Activated CD4-positive, CD25-positive, alpha-beta regulatory T cell (primary cell): ENCODE results near the gene NUDT22.

Experiments
- DNase-seq, 4 experiments: peaks; one replicate each; lab custom pipeline; 2025; lab: John Stamatoyannopoulos, UW

Gene NUDT22

DNA sequence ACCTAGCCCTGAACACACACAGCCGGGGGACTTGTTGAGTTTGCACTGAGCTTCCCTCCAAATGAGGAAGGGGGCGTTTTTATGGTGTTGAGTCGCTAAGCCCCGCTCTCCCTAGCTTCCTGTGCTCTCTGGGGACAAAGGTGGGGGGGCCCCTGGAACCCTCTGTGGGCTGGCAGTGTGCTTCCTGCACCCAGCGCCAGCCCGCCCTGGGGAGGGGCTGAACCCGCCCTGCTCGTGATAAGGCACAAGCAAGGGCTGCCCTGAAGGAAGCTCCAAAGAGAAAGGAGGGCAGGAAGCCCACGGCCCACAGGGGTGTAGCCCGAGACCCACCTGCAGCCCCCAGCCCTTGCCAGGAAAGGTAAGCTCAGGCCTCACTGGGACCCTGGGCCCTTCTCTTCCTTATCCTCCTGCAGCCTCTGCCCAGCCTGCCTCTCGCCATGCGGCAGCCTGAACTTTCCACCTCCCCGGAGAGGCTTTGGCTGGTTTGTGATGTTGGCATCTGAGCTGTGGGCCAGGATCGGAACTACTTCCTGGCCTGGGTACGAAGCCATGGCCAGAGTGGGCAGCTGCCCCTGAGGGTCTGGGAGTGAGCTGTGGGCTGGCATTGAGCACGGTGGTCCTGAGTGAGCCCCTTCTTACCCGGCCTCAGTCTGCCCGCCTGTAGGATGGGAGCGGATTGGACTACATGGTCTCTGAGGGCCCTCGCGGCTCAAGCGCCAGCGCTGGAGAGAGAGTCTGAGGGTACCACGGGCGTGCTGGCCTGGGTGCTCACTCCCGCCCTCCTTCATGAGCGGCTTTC is 19.4 kb upstream of the NUDT22 start, which contains the start of gene FERMT3:
FERMT3 (plus strand) TSS at position 265 of the 799 bp plus-strand sequence. CDS start 644 bp downstream, outside the sequence.
- DNase-seq = peak in 3 of 4 experiments; percentile 43 to 63 (median 48)

DNA sequence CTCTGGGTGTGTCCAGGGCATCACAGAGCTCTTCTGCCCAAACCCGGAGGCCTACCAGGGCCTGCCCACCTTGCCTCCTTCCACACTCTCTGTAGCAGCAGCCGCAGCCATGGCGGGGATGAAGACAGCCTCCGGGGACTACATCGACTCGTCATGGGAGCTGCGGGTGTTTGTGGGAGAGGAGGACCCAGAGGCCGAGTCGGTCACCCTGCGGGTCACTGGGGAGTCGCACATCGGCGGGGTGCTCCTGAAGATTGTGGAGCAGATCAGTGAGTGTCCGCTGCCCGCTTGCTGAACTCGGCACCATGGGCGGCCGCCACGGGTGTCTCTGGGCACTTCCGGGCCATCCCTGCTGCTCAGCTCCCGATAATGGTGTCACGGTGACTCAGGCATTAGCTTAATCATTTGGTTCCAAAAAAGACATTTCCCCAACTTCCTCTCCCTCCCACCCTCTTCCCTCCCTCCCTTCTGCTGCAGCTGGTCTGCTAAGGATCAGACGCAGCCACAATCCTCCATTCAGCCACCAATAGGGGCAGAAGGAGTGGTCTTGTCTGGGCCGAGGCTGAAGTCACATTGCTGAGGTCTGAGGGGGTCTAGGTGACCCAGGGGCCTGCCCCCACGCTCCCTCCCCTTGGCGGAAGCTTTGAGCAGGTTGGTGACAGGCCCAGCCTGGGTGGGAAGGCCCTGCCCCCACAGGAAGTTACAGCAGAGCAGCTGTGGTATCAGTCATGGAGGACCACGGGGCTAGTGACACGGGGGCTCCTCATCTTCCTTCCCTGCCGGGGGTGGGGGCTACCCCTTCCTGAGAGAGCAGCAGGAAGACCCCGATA is 18.6 kb upstream of the NUDT22 start:
- peak; percentile 59 to 70 (median 62) for DNase-seq

DNA sequence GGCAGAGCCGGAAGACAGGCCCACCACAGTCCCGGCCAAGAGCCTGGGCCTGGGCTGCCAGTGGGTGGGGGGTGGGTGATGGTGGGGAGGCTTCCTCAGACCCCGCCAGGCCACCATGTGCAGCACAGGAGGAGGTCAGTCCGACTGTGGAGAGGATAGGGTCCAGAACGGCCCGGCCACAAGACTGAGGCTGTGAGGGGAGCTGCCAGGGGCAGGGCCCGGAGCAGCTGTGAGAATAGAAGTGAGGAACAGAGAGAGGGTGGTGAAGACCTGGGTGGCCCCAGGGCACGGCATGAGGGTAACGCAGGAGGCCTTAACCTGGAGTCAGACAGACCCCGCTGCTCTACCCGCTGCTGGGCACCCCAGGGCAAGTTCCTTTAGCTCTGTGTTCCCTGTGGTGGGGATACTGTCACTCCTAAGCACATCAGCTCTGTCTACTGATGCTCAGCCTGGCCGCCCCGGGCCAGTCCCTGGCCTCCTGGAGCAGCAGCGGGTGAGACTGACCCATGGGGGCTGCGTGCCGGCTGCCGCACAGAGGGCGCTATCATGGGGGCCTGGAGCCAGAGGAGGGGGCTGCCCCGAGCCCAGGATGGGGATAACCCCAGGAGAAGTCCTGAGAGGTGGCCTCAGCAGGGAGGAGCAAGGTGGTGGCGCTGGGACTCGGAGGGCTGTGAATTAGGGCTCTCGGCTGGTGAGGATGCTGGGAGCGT is 17.8 kb upstream of the NUDT22 start:
- no peak for DNase-seq

DNA sequence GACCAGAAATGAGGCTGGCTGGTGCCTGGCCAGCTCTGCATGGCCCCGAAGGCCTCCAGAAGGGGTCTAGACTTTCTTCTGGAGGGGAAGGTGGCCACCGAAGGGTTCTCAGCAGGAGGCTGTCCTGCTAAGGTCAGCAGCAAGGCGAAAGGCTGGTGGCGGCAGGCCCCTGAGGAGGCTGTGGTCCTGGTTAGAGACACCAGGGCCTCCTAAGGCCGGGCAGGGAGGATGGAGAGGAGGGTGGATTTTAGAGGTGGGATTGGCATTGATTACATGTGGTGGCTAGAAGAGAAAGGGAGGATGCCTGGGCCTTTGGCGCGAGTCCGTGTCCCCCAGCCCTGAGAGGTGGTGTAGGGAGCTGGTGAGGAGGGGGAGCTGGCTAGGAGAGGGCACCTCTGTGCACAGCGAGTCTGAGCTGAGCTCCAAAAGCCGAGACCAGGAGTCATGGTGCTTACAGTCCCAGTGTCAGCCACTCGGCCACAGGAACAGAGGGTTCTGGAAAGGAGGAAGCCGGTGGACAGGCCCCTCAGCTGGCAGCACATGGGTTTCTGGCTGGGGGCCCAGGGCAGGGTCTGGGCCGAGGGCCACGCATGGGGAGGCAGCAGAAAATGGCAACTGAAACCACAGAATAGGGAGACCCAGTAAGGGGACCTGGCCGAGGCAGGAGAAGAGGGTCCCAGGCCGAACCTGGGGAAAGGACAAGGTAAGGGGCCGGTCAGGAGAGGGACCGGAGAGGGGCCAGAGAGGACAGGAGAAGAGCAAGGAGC is 17.1 kb upstream of the NUDT22 start:
- DNase-seq = no peak

DNA sequence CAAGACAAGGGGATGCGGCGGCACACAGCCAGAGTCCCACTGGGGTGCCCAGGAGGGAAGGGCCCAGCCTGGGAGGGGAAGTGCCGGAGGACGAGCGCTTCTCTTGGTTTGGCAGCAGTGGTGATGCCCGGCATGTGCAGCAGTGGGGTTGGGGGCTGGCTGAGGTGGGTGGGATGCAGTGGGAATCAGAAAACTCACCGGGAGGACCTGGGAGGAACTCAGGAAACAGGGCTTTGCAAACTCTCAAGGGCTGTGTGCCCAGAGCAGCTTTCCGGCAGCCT is 16.6 kb upstream of the NUDT22 start:
- no peak for DNase-seq

DNA sequence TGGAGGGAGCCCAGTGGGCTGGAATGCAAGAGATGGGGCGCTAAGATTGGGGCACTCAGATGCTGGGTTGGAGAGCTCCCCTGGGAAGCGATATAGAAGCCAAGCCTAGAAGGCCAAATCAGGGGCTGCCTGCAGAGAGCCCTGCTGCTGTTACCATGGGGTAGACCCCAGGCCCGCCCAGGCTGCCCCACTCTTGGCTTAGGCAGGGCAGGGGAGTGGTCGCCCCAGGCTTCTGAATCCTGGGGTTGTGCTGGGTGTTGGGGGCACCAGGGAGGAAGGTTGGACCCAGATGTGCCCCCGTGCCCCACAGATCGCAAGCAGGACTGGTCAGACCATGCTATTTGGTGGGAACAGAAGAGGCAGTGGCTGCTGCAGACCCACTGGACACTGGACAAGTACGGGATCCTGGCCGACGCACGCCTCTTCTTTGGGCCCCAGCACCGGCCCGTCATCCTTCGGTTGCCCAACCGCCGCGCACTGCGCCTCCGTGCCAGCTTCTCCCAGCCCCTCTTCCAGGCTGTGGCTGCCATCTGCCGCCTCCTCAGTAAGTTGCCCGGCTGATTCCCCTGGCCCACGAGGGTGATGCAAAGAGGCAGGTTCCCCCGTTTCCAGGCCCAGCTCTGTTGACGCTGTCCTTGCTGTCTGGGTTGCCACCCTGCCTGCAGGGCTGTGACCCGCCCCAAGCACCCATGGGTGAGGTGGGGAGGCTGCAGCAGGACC is 15.6 kb upstream of the NUDT22 start:
- DNase-seq = no peak

DNA sequence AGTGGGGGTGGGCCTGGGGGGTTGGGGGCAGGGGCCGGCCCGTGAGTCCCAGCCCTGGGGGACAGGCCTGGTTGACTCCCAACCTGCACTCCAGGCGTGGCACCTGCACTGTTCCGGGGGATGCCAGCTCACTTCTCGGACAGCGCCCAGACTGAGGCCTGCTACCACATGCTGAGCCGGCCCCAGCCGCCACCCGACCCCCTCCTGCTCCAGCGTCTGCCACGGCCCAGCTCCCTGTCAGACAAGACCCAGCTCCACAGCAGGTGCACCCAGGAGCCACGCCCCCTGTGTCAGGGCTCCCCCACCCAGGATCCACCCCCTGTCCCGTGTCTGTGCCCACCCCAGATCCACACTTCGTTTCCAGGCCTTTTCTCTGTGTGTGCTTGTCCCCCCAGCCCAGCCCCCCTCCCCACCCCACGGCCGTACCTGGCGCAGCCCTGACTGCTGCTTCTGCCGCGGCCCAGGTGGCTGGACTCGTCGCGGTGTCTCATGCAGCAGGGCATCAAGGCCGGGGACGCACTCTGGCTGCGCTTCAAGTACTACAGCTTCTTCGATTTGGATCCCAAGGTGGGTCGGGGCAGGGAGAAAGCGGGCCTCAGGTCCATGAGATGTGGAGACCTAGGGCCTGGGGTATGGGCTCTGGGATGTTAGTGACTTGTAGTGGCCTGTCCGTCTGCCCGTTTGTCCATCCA is 14.7 kb upstream of the NUDT22 start:
- no peak for DNase-seq

DNA sequence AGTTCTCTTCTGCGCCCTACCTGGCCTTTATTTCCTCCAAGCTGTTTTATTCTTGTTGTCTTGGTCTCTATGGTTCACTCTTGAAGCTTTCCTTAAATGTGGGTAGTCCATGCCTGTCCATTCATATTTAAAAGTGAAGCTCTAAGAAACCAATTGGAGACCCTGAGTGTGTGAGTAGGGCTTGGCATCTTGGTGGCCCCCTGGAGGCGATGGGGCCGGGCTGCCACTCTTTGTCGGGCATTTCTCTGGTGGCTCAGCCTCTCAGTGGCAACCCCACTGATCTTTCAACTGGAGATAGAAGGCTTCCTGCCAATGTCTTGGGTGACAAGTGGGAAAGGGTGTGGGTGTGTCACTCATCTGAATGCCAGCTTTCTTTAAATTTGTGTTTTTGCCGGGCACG is 9.2 kb upstream of the NUDT22 start:
- no peak for DNase-seq

DNA sequence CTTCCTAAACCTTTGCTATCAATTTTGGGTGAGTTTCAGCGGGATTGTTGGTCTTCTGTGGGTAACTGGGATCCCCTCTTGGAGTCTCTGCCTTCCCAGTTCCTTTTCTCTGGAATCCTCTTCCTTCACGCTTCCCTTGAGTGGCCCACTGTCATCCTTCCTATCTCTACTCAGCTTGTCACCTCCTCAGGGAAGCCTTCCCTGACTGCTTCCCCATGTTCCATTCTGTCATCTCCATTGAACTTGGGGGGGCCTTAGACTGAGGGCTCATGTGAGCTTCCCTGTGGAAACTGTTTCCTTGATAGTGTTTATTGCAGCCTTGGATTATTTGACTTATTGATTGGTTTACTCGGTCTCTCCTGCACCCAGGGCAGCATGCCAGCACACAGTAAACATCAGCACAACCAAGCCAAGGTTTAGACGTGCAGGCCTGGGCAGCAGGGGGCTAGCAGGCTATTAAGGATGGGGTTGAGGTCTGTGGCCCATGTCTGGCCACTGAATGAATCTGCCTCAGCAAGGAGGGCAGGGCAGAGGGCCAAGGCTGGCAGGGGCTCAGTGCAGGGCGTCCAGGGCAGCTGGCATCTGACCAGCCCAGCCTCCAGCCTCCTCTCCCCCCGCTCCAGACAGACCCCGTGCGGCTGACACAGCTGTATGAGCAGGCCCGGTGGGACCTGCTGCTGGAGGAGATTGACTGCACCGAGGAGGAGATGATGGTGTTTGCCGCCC is 7.3 kb upstream of the NUDT22 start:
- DNase-seq = no peak

DNA sequence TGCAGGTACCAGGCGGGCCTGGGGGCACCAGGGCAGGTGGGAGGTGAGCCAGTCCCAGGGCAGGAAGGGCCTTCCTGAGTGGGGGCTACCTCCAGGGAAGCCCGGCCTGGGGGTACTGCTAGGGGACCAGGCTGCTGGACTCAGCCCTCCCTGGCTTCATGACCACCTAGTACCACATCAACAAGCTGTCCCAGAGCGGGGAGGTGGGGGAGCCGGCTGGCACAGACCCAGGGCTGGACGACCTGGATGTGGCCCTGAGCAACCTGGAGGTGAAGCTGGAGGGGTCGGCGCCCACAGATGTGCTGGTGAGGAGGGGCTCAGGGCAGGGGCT is 6.8 kb upstream of the NUDT22 start:
- no peak for DNase-seq

DNA sequence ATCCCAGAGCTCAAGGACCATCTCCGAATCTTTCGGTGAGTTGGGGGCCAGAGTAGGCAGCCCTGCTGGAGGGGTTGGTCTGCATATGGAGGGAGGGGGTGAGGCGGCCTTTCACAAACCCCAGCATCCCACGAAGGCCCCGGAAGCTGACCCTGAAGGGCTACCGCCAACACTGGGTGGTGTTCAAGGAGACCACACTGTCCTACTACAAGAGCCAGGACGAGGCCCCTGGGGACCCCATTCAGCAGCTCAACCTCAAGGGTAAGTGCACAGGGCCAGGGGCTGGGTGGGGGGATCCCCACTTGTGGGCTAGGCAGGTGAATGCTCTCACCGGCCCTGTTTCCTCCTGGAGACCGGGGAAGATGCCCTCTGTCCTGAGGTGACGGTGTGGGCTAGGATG is 6.3 kb upstream of the NUDT22 start:
- DNase-seq = no peak

DNA sequence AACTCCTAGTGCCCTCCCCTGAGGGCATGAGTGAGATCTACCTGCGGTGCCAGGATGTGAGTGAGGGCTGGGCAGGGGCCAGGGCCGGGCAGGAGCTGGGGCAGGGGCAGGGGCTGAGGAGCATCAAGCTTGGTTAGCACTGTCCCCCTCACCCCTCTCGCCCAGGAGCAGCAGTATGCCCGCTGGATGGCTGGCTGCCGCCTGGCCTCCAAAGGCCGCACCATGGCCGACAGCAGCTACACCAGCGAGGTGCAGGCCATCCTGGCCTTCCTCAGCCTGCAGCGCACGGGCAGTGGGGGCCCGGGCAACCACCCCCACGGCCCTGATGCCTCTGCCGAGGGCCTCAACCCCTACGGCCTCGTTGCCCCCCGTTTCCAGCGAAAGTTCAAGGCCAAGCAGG is 5.8 kb upstream of the NUDT22 start:
- no peak for DNase-seq

DNA sequence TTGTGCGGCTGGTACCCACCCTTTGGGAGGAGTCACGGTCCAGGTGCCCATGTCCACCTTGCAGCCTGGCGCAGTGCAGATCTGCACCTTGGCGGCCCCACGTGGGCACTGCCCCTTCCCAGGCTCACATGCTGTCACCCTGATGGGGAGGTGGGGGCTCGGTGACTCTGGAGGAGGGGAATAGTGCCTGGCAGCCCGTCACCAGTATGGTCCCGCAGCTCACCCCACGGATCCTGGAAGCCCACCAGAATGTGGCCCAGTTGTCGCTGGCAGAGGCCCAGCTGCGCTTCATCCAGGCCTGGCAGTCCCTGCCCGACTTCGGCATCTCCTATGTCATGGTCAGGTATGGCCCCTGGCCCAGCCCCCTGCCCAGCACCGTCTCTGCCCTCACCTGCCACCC is 5.3 kb upstream of the NUDT22 start:
- DNase-seq = no peak

DNA sequence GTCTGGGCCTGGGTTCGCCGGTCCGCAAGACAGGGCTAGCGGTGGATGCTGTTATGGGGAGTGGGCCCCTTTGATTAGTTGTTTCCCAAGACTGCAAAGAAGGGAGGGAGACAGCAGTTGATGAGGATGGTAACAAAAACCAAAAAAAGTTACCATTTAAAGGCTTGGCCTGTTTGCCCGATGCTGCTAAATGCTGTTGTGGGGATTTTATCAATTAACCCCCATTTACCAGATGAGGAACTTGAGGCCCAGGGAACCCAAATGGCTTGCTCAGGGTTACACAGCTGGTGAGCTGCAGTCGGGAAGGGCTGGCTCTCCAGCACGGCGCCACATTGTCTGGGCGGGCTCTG is 3.4 kb upstream of the NUDT22 start:
- no peak for DNase-seq

DNA sequence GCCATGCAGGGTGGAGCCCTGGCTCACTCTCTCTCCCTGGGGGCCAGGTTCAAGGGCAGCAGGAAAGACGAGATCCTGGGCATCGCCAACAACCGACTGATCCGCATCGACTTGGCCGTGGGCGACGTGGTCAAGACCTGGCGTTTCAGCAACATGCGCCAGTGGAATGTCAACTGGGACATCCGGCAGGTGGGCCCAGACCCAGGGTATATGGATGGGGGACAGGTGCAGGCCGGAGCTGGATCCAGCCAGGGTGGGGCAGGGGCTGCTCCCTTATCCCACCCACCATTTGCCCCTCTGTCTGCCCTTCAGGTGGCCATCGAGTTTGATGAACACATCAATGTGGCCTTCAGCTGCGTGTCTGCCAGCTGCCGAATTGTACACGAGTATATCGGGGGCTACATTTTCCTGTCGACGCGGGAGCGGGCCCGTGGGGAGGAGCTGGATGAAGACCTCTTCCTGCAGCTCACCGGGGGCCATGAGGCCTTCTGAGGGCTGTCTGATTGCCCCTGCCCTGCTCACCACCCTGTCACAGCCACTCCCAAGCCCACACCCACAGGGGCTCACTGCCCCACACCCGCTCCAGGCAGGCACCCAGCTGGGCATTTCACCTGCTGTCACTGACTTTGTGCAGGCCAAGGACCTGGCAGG is 2.9 kb upstream of the NUDT22 start:
- DNase-seq = no peak

DNA sequence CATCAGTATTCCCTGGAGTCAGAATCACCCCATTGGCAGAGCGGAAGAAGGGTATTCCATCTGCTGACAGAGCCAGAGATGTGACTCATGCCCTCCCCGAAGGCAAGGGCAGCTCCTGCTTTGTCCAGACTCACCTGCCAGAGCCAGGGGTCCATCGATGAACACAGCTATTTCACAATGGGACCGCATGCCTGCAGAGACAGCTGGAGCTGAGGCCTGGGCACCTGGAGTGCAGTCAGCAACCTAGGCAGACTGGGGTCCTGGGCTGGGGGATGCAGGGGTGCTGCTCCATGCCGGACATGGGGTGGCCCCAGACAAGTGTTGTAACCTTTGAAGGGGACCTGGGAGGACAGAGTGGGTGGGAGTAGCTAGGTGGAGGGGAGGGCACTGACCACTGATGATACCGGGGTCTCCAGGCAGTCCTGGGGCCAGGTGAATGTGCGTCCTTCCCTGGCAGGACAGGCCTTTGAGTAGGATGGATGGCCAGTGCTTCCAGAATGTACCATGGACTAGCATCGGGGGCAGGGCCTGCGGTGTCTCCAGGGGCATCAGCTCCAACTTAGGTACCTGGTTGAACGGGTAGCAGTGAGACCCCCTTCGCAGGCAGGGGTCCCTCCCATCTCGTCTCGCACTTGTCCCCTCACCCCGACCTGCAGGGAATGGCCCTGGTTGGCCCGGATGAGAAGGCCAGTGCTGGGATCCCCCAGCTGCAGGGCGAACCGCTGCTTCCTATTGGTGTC is 1.8 kb upstream of the NUDT22 start:
- DNase-seq = no peak

DNA sequence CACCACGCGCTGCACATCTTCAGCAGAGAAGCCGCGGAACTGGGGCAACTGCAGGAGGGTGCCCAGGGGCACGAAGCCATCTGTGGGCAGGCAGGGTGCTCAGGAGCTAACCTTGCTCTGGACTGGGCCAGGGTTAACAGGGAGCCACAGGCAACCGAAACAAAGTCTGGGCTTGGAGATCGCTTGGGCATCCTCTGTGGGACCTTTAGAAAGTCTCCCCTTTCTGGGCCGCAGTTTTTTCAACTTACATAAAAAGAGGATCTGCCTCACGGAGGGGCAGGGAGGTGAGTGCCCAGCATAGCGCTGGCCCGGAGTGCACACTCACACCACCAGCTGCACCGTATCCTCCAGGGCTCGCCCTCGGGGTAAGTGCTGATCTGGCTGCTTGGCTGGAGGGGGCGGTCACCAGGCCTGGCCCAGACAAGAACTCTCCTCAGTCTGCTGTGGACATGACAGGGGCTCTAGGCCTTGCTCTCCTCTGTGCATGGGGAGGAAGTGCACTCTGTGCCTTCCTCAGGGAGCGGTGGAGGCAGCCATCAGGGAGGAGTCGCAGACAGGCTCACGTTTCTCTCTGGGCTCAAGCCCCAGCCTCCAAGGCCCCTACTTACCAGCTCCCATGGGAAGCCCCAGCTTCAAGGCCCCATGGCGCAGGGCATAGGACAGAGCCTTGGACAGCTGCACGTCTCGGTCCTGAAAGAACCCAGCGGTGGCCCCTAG is 1.0 kb upstream of the NUDT22 start:
- DNase-seq = no peak

DNA sequence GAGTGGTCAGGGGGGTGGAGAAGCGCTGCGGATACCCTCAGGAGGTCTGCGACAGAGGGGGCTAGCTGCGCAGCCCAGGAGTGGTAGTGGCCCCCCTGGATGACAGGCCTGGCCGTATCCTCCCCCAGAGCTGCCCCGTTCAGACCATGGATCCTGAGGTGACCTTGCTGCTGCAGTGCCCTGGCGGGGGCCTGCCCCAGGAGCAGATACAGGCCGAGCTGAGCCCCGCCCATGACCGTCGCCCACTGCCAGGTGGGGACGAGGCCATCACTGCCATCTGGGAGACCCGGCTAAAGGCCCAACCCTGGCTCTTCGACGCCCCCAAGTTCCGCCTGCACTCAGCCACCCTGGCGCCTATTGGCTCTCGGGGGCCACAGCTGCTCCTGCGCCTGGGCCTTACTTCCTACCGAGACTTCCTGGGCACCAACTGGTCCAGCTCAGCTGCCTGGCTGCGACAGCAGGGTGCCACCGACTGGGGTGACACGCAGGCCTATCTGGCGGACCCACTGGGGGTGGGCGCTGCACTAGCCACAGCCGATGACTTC is 505 bp downstream of the NUDT22 start:
- no peak for DNase-seq
